OCI-LY7 (cell line): ENCODE results near the gene DPYSL4.

Source experiments
- CTCF ChIP-seq: fragments of 200-600 bp; sonication (generic); conservative IDR thresholded peaks from 2 replicates; pipeline ENCODE4 v1.5.1; 2014; ENCODE audit warnings: mild to moderate bottlenecking, antibody characterized with exemption, low read length, moderate library complexity, mixed read lengths
- EZH2phosphoT487 ChIP-seq: fragments of 200-600 bp; sonication (generic); IDR thresholded peaks from 2 replicates; pipeline ENCODE4 v1.6.1; 2018; ENCODE audit warnings: low read depth, borderline replicate concordance, mild to moderate bottlenecking, mixed run types, antibody characterized with exemption, low read length, moderate library complexity, mixed read lengths

- TF ChIP-seq CTCF (no peak), EZH2phosphoT487 (no peak)
These were observed 51.8 kb downstream of the DPYSL4 start for GRCh38 chr10:132238371-132239125.
